Heart left ventricle (tissue), 13 donors: Measurements from ENCODE around the gene WNT16.

Experiments
- CTCF ChIP-seq, 12 donors: fragments of 200-600 bp; sonication (generic) in 4 of 12; IDR thresholded peaks; one replicate each; pipeline versions ENCODE4 v1.5.0 to v1.8.0; 2018 to 2022; ENCODE audit warnings: antibody characterized with exemption in 12 of 12, mild to moderate bottlenecking in 5 of 12
- POLR2A ChIP-seq, 2 donors: fragments of 450-650 bp; IDR thresholded peaks; one replicate each; pipeline ENCODE4 v1.6.1; 2017; ENCODE audit warnings: antibody characterized with exemption in 2 of 2, mild to moderate bottlenecking in 2 of 2, moderate library complexity in 2 of 2
- donor health status: ischemic (EF 13 %, LVEDD 7.1; RV severe dilation, severe dysfunction).
- donor health status: DM: no; HTN: yes; CAD: no.
- donor health status: DM: no; HTN: no; CAD: no.
- donor health status: ischemic (EF 25% LVEDD 6.9; RV normal size, moderate dysfunction).
- donor health status: ischemic (EF 25% LVEDD 5.7; RV mildly dilated, moderate dysfunction).
- donor health status: ischemic (EF 35%, LVEDD 5.7; RV mildly dilated, moderate dysfunction).
- donor health status: nonischemic (EF 11% LVEDD 7.7; RV severe dilation, severe dysfunction).
- donor health status: DM: yes; HTN: yes; CAD: no.
- donor health status: PGD.
- donor health status: ischemic (EF 29% LVEDD 5.4; RV normal size, mild dysfunction).
- donor health status: nonischemic (EF 23%, LVEDD 6.1; RV moderate dilation, normal function).

- TF ChIP-seq CTCF (IDR thresholded peaks at IDR 0.05) (no peak), POLR2A (IDR thresholded peaks at IDR 0.05) (no peak)
Observed at GRCh38 chr7:121369462-121369861, 40.7 kb downstream of the WNT16 start.
